Measurements from ENCODE around the gene LIMS1. TPM values are rescaled to one million over a fixed set of nuclear protein-coding genes. Genes with fewer than 3 reads are reported as not detected.

LIMS1 gene
- polyA plus RNA-seq, 3 donors, result 44.0 to 130 (median 124) TPM

- H3K4me2 ChIP-seq (replicated peaks; ENCODE audit: extremely low read depth, low read length, poor library complexity, severe bottlenecking), result no peak overlapping the region
- no peaks in the 10 kb centered on the region for H3K36me3 Mint-ChIP-seq
- peaks cover 8% of the 10 kb centered on the region for H3K4me1 Mint-ChIP-seq
- DNase-seq, result no peak
- peaks cover 0 to 4% (median 2%) of the 10 kb centered on the region in 7 donors for H3K9me3 Mint-ChIP-seq
- H3K9ac ChIP-seq (ENCODE audit: insufficient read depth, low read length, poor library complexity, severe bottlenecking), result no peak overlapping the region
- no peaks in the 10 kb centered on the region for H3K4me1 ChIP-seq (ENCODE audit: control insufficient read depth in 1 of 2, insufficient read depth in 2 of 2, low read length in 2 of 2)
- no peak overlapping the region for H3K27ac ChIP-seq (ENCODE audit: low read depth in 1 of 2, low read length in 2 of 2)
- H3K4me3 Mint-ChIP-seq, result no peak overlapping the region
- no peaks in the 10 kb centered on the region for H4K20me1 ChIP-seq (ENCODE audit: insufficient read depth, low read length)
- H3K36me3 ChIP-seq (replicated peaks in 1 of 2; ENCODE audit: control insufficient read depth in 1 of 2, insufficient read depth in 2 of 2, low read length in 2 of 2), result no peaks in the 10 kb centered on the region
- no peak overlapping the region for H3K27ac Mint-ChIP-seq
- no peaks in the 10 kb centered on the region for H3K79me2 ChIP-seq (ENCODE audit: insufficient read depth, low read length)
- no peaks in the 10 kb centered on the region for H3K27me3 ChIP-seq (ENCODE audit: control insufficient read depth in 2 of 2, insufficient read depth in 2 of 2, low read length in 2 of 2)
- H3K9me3 ChIP-seq (replicated peaks in 1 of 2; ENCODE audit: control insufficient read depth in 1 of 2, insufficient read depth in 1 of 2, low read length in 2 of 2), result no peaks in the 10 kb centered on the region
- H3K4me3 ChIP-seq (replicated peaks in 1 of 3; ENCODE audit: low read depth in 2 of 3, low read length in 3 of 3), result no peak overlapping the region
- TF ChIP-seq CTCF (IDR thresholded peaks at IDR 0.05), result no peak
- H2AFZ ChIP-seq (ENCODE audit: insufficient read depth, low read depth, low read length, poor library complexity, severe bottlenecking), result no peak overlapping the region
- intact Hi-C loops (cut with micrococcal nuclease), result no loop called here
- WGBS (ENCODE audit: insufficient coverage), result 20% methylated on average over 1 of the region's 3 CpGs
- peaks cover 0 to 2% (median 0%) of the 10 kb centered on the region in 3 donors for H3K27me3 Mint-ChIP-seq (ENCODE audit: low read depth in 3 of 3)
Measured at GRCh38 chr2:108701208-108701607, 166.9 kb downstream of the LIMS1 start.

GRCh38 chr2:108701806-108702205, 167.5 kb downstream of the LIMS1 start:
- no peak overlapping the region for H2AFZ ChIP-seq (ENCODE audit: insufficient read depth, low read depth, low read length, poor library complexity, severe bottlenecking)
- no peaks in the 10 kb centered on the region for H3K9me3 ChIP-seq (replicated peaks in 1 of 2; ENCODE audit: control insufficient read depth in 1 of 2, insufficient read depth in 1 of 2, low read length in 2 of 2)
- intact Hi-C loops (cut with micrococcal nuclease), result no loop called here
- Mint-ChIP-seq H3K27me3 (ENCODE audit: low read depth in 3 of 3) (peaks cover 0 to 2% (median 0%) of the 10 kb centered on the region in 3 donors), H3K9me3 (peaks cover 0 to 7% (median 3%) of the 10 kb centered on the region in 7 donors), H3K4me3 (no peak overlapping the region), H3K36me3 (no peaks in the 10 kb centered on the region), H3K4me1 (peaks cover 8% of the 10 kb centered on the region), H3K27ac (no peak overlapping the region)
- H3K27ac ChIP-seq (ENCODE audit: low read depth in 1 of 2, low read length in 2 of 2), result no peak overlapping the region
- H3K4me3 ChIP-seq (replicated peaks in 1 of 3; ENCODE audit: low read depth in 2 of 3, low read length in 3 of 3), result no peak overlapping the region
- no peaks in the 10 kb centered on the region for H4K20me1 ChIP-seq (ENCODE audit: insufficient read depth, low read length)
- H3K79me2 ChIP-seq (ENCODE audit: insufficient read depth, low read length), result no peaks in the 10 kb centered on the region
- H3K36me3 ChIP-seq (replicated peaks in 1 of 2; ENCODE audit: control insufficient read depth in 1 of 2, insufficient read depth in 2 of 2, low read length in 2 of 2), result no peaks in the 10 kb centered on the region
- H3K4me2 ChIP-seq (replicated peaks; ENCODE audit: extremely low read depth, low read length, poor library complexity, severe bottlenecking), result no peak overlapping the region
- no peak for TF ChIP-seq CTCF (IDR thresholded peaks at IDR 0.05)
- WGBS (ENCODE audit: insufficient coverage), result no CpG with 5 or more reads among the region's 2 CpGs
- H3K4me1 ChIP-seq (ENCODE audit: control insufficient read depth in 1 of 2, insufficient read depth in 2 of 2, low read length in 2 of 2), result no peaks in the 10 kb centered on the region
- H3K9ac ChIP-seq (ENCODE audit: insufficient read depth, low read length, poor library complexity, severe bottlenecking), result no peak overlapping the region
- no peaks in the 10 kb centered on the region for H3K27me3 ChIP-seq (ENCODE audit: control insufficient read depth in 2 of 2, insufficient read depth in 2 of 2, low read length in 2 of 2)
- DNase-seq, result no peak

Data from CD14-positive monocyte (primary cell).